H9 (cell line): ENCODE data around the gene PTPRR. TPM values are rescaled to one million over a fixed set of nuclear protein-coding genes. Genes with fewer than 3 reads are reported as not detected.

Experiments
- DNase-seq: peaks from one replicate; pipeline ENCODE4 v3.0.0-alpha.2; 2017
- H2AFZ ChIP-seq: one replicate; pipeline ENCODE4 v1.6.1; 2013; ENCODE audit warnings: mild to moderate bottlenecking, low read length, control low read depth, moderate library complexity
- H2AK5ac ChIP-seq: 2 replicates; pipeline ENCODE4 v1.6.1; 2013; ENCODE audit warnings: low read length, control low read depth, mixed read lengths; ENCODE audit not compliant: insufficient read length
- H2BK120ac ChIP-seq: one replicate; pipeline ENCODE4 v1.6.1; 2013; ENCODE audit warnings: low read depth, mild to moderate bottlenecking, low read length, control low read depth, inconsistent platforms; ENCODE audit not compliant: poor library complexity, severe bottlenecking
- H2BK12ac ChIP-seq: 2 replicates; pipeline ENCODE4 v1.6.1; 2013; ENCODE audit warnings: low read length, control low read depth, mixed read lengths, low read depth; ENCODE audit not compliant: insufficient read length
- H2BK15ac ChIP-seq: 2 replicates; pipeline ENCODE4 v1.6.1; 2013; ENCODE audit warnings: low read depth, low read length, control low read depth
- H2BK20ac ChIP-seq: one replicate; pipeline ENCODE4 v1.6.1; 2013; ENCODE audit warnings: low read depth, mild to moderate bottlenecking, low read length, control low read depth, inconsistent platforms; ENCODE audit not compliant: poor library complexity, severe bottlenecking
- H2BK5ac ChIP-seq: 2 replicates; pipeline ENCODE4 v1.6.1; 2013; ENCODE audit warnings: low read length, control low read depth, mixed read lengths; ENCODE audit not compliant: insufficient read length
- H3K14ac ChIP-seq: 2 replicates; pipeline ENCODE4 v1.6.1; 2013; ENCODE audit warnings: low read length, control low read depth; ENCODE audit not compliant: insufficient read depth
- H3K18ac ChIP-seq: 2 replicates; pipeline ENCODE4 v1.6.1; 2013; ENCODE audit warnings: low read depth, mild to moderate bottlenecking, mixed read lengths, low read length, control low read depth; ENCODE audit not compliant: insufficient read length
- H3K23ac ChIP-seq: 2 replicates; pipeline ENCODE4 v1.6.1; 2013; ENCODE audit warnings: low read length, control low read depth, mixed read lengths, low read depth; ENCODE audit not compliant: insufficient read length
- H3K23me2 ChIP-seq: 2 replicates; pipeline ENCODE4 v1.6.1; 2013; ENCODE audit warnings: low read depth, mild to moderate bottlenecking, mixed read lengths, low read length, control low read depth; ENCODE audit not compliant: insufficient read length, poor library complexity, severe bottlenecking
- H3K27ac ChIP-seq: 2 replicates; pipeline ENCODE4 v1.5.1; 2013; ENCODE audit warnings: low read length, control low read depth, mixed read lengths, low read depth; ENCODE audit not compliant: insufficient read length
- H3K27me3 ChIP-seq: 2 replicates; pipeline ENCODE4 v1.6.1; 2013; ENCODE audit warnings: low read length, control low read depth, inconsistent platforms; ENCODE audit not compliant: insufficient read depth
- H3K4ac ChIP-seq: 2 replicates; pipeline ENCODE4 v1.6.1; 2013; ENCODE audit warnings: low read depth, mild to moderate bottlenecking, control low read depth, inconsistent platforms, low read length, moderate library complexity
- H3K4me1 ChIP-seq: 2 replicates; pipeline ENCODE4 v1.6.1; 2013; ENCODE audit warnings: low read length, control low read depth, inconsistent platforms; ENCODE audit not compliant: insufficient read depth
- H3K4me2 ChIP-seq: 2 replicates; pipeline ENCODE4 v1.6.1; 2013; ENCODE audit warnings: low read length, control low read depth, mixed read lengths; ENCODE audit not compliant: insufficient read length, insufficient read depth
- H3K56ac ChIP-seq: 2 replicates; pipeline ENCODE4 v1.6.1; 2013; ENCODE audit warnings: low read depth, mild to moderate bottlenecking, mixed read lengths, low read length, control low read depth; ENCODE audit not compliant: insufficient read length
- H3K79me1 ChIP-seq: 2 replicates; pipeline ENCODE4 v1.6.1; 2013; ENCODE audit warnings: low read depth, mild to moderate bottlenecking, moderate library complexity, low read length, control low read depth, inconsistent platforms; ENCODE audit not compliant: insufficient read depth, poor library complexity, severe bottlenecking
- H3K79me2 ChIP-seq: 2 replicates; pipeline ENCODE4 v1.6.1; 2013; ENCODE audit warnings: low read length, control low read depth, inconsistent platforms; ENCODE audit not compliant: insufficient read depth
- H3K9ac ChIP-seq: 2 replicates; pipeline ENCODE4 v1.6.1; 2013; ENCODE audit warnings: low read length, control low read depth, mixed read lengths; ENCODE audit not compliant: insufficient read length; ENCODE audit errors: extremely low read depth
- H3K9me3 ChIP-seq: one replicate; pipeline ENCODE4 v1.6.1; 2013; ENCODE audit warnings: low read depth, low read length, inconsistent platforms; ENCODE audit not compliant: control insufficient read depth
- H3T11ph ChIP-seq: one replicate; pipeline ENCODE4 v1.6.1; 2013; ENCODE audit warnings: mild to moderate bottlenecking, low read length, control low read depth, inconsistent platforms
- H4K20me1 ChIP-seq: one replicate; pipeline ENCODE4 v1.6.1; 2013; ENCODE audit not compliant: control insufficient read depth, insufficient read length, insufficient read depth
- H4K5ac ChIP-seq: 2 replicates; pipeline ENCODE4 v1.6.1; 2013; ENCODE audit warnings: low read depth, mild to moderate bottlenecking, mixed read lengths, low read length, control low read depth; ENCODE audit not compliant: insufficient read length
- H4K8ac ChIP-seq: replicated peaks from 2 replicates; pipeline ENCODE4 v1.6.1; 2013; ENCODE audit warnings: low read length, control low read depth, mixed read lengths, low read depth; ENCODE audit not compliant: insufficient read length
- H4K91ac ChIP-seq: 2 replicates; pipeline ENCODE4 v1.6.1; 2013; ENCODE audit warnings: low read depth, mild to moderate bottlenecking, moderate library complexity, mixed read lengths, low read length, control low read depth; ENCODE audit not compliant: insufficient read length
- H3K27ac Mint-ChIP-seq, 3 experiments: 2 replicates in 2 of 3; 3 replicates in 1 of 3; pipeline ENCODE4 v1.8.0; 2020 to 2021; ENCODE audit warnings: mixed read lengths in 3 of 3, mild to moderate bottlenecking in 1 of 3, moderate library complexity in 1 of 3
- H3K27me3 Mint-ChIP-seq: 2 replicates; pipeline ENCODE4 v1.8.0; 2021; ENCODE audit warnings: low read depth, mild to moderate bottlenecking, moderate library complexity, mixed read lengths
- H3K36me3 Mint-ChIP-seq, 3 experiments: 2 replicates in 2 of 3; 3 replicates in 1 of 3; pipeline ENCODE4 v1.8.0; 2020 to 2021; ENCODE audit warnings: low read depth in 3 of 3, mixed read lengths in 3 of 3; ENCODE audit not compliant: insufficient read depth in 1 of 3
- H3K4me1 Mint-ChIP-seq, 2 experiments: 2 replicates each; pipeline ENCODE4 v1.8.0; 2020; ENCODE audit warnings: mixed read lengths in 2 of 2
- H3K4me3 Mint-ChIP-seq, 2 experiments: 2 replicates in 1 of 2; 3 replicates in 1 of 2; pipeline ENCODE4 v1.8.0; 2020 to 2021; ENCODE audit warnings: mild to moderate bottlenecking in 2 of 2, mixed read lengths in 2 of 2, moderate library complexity in 1 of 2
- H3K9me3 Mint-ChIP-seq, 2 experiments: 2 replicates in 1 of 2; 3 replicates in 1 of 2; pipeline ENCODE4 v1.8.0; 2020; ENCODE audit warnings: mild to moderate bottlenecking in 2 of 2, mixed read lengths in 2 of 2, moderate library complexity in 1 of 2
- CTCF ChIP-seq: fragments of 200-600 bp; sonication (generic); conservative IDR thresholded peaks from 3 replicates; pipeline ENCODE4 v1.8.0; 2021; ENCODE audit warnings: antibody characterized with exemption, mild to moderate bottlenecking
- WGBS: extraction: QIAGEN DNeasy Blood & Tissue Kit; methylation state at CpG from one replicate; pipeline ENCODE4 v1.1.7; 2013; ENCODE audit warnings: missing lambda C conversion rate, low lambda C conversion rate, mixed read lengths; ENCODE audit not compliant: insufficient read length; ENCODE audit errors: extremely low coverage; 5-methylcytosine and 5-hydroxymethylcytosine counted together
- total RNA-seq: library from RNA; stranded (reverse); gene quantifications from 2 replicates; pipeline ENCODE4 v1.2.1, GENCODE V29; 2021

Gene PTPRR
- total RNA-seq, 1 experiment from 2014 or later, result 0.22 TPM

GRCh38 chr12:70795608-70796007, 124.9 kb downstream of the PTPRR start:
- no peak overlapping the region for H2AK5ac ChIP-seq
- no peak overlapping the region for H3K56ac ChIP-seq
- no peak overlapping the region for H3K9ac ChIP-seq
- no peak overlapping the region for H3T11ph ChIP-seq
- no peak overlapping the region for H2AFZ ChIP-seq
- Mint-ChIP-seq H3K4me1 (peaks cover 3% of the 10 kb centered on the region in 2 experiments), H3K9me3 (no peaks in the 10 kb centered on the region; a peak in 1 of 5 replicates), H3K4me3 (no peak overlapping the region), H3K36me3 (no peaks in the 10 kb centered on the region), H3K27ac (no peak overlapping the region), H3K27me3 (no peaks in the 10 kb centered on the region)
- no peak overlapping the region for H3K27ac ChIP-seq
- no peaks in the 10 kb centered on the region for H4K20me1 ChIP-seq
- no peak overlapping the region for H2BK12ac ChIP-seq
- H2BK20ac ChIP-seq, result no peak overlapping the region
- H4K91ac ChIP-seq, result no peak overlapping the region
- H2BK5ac ChIP-seq, result no peak overlapping the region
- H3K27me3 ChIP-seq, result no peaks in the 10 kb centered on the region
- H4K8ac ChIP-seq, result no peak overlapping the region
- H3K14ac ChIP-seq, result no peak overlapping the region
- no peaks in the 10 kb centered on the region for H3K4me1 ChIP-seq
- no peaks in the 10 kb centered on the region for H3K79me1 ChIP-seq
- H3K9me3 ChIP-seq, result no peaks in the 10 kb centered on the region
- no peak for DNase-seq
- H3K79me2 ChIP-seq, result no peaks in the 10 kb centered on the region
- no peaks in the 10 kb centered on the region for H3K23me2 ChIP-seq
- no peak for TF ChIP-seq CTCF
- no peak overlapping the region for H2BK120ac ChIP-seq
- H3K4ac ChIP-seq, result no peak overlapping the region
- H3K23ac ChIP-seq, result no peak overlapping the region
- no peak overlapping the region for H2BK15ac ChIP-seq
- H4K5ac ChIP-seq, result no peak overlapping the region
- WGBS, result no CpG with 5 or more reads among the region's 4 CpGs
- H3K4me2 ChIP-seq, result no peak overlapping the region
- H3K18ac ChIP-seq, result no peak overlapping the region
